Lung (tissue), 12 donors: ENCODE results near the gene ZNF319. TPM values are rescaled to one million over a fixed set of nuclear protein-coding genes. Genes with fewer than 3 reads are reported as not detected.

Experiments
- ATAC-seq: fragments of 200-7000 bp; cut with Tn5 transposase; one replicate; pipeline ENCODE4 v1.9.1; 2020; ENCODE audit warnings: moderate number of reproducible peaks; ENCODE audit not compliant: insufficient read depth, low FRiP score
- DNase-seq, 3 donors: peaks; one replicate each; pipeline ENCODE4 v3.0.0-alpha.2; 2013 to 2017
- H3K27ac ChIP-seq, 2 donors: one replicate each; pipeline ENCODE4 v1.5.1; 2013; ENCODE audit warnings: mild to moderate bottlenecking in 2 of 2, moderate library complexity in 2 of 2, control low read depth in 1 of 2, inconsistent platforms in 1 of 2, low read depth in 1 of 2, low read length in 1 of 2
- H3K27me3 ChIP-seq, 3 donors: one replicate each; pipeline ENCODE4 v1.5.1; 2013; ENCODE audit warnings: low read length in 2 of 3; ENCODE audit not compliant: control insufficient read depth in 3 of 3, insufficient read depth in 3 of 3
- H3K36me3 ChIP-seq, 4 donors: one replicate each; pipeline ENCODE4 v1.5.1; 2013; ENCODE audit warnings: low read length in 4 of 4, mild to moderate bottlenecking in 1 of 4, moderate library complexity in 1 of 4; ENCODE audit not compliant: control insufficient read depth in 4 of 4, insufficient read depth in 4 of 4
- H3K4me1 ChIP-seq, 5 donors: one replicate each; pipeline ENCODE4 v1.5.1; 2013; ENCODE audit warnings: low read length in 5 of 5, mild to moderate bottlenecking in 2 of 5, moderate library complexity in 1 of 5; ENCODE audit not compliant: control insufficient read depth in 5 of 5, insufficient read depth in 5 of 5
- H3K4me3 ChIP-seq: one replicate; pipeline ENCODE4 v1.5.1; 2013; ENCODE audit warnings: mild to moderate bottlenecking, control low read depth, moderate library complexity
- H3K9ac ChIP-seq, 2 donors: one replicate each; pipeline ENCODE4 v1.5.1; 2013; ENCODE audit warnings: low read length in 2 of 2, control low read depth in 1 of 2; ENCODE audit not compliant: insufficient read depth in 1 of 2
- H3K9me3 ChIP-seq, 4 donors: one replicate each; pipeline ENCODE4 v1.5.1; 2013; ENCODE audit warnings: low read length in 3 of 4, mild to moderate bottlenecking in 1 of 4, moderate library complexity in 1 of 4; ENCODE audit not compliant: control insufficient read depth in 4 of 4, insufficient read depth in 3 of 4
- CTCF ChIP-seq: IDR thresholded peaks from 2 replicates; pipeline ENCODE4 v1.5.1; 2012; ENCODE audit warnings: mild to moderate bottlenecking; ENCODE audit errors: control extremely low read depth, extremely low read depth
- WGBS, 2 donors: extraction: QIAGEN DNeasy Blood & Tissue Kit; methylation state at CpG; one replicate each; pipeline ENCODE4 v1.1.7; 2013; 5-methylcytosine and 5-hydroxymethylcytosine counted together
- polyA plus RNA-seq, 2 donors: library from polyadenylated mRNA; stranded (reverse); fragments of 200-250 nt; gene quantifications; one replicate each; pipeline ENCODE4 v1.2.1, GENCODE V29; 2013
- total RNA-seq, 2 donors: library from RNA; depleted of rRNA in 1 of 2; stranded (reverse); fragments of >200 nt in 1 of 2; gene quantifications; one replicate each; pipeline ENCODE4 v1.2.1, GENCODE V29; 2014 to 2021
- donor health status: control.
- donor health status: control.
- donor health status: Bipolar disorder and iron deficiency.
- donor health status: healthy.
- donor health status: DM: yes; HTN: yes; CAD: no.

Gene ZNF319
- total and polyA plus RNA-seq, 4 donors, result 6.0 to 15.3 (median 9.6) TPM

- H3K9ac ChIP-seq, result no peak overlapping the region
- no peaks in the 10 kb centered on the region for H3K9me3 ChIP-seq
- ATAC-seq (no peak), DNase-seq (peak; percentile 74 to 85 (median 82))
- H3K27me3 ChIP-seq, result no peaks in the 10 kb centered on the region
- H3K27ac ChIP-seq, result peak overlapping the region; percentile 23 to 62
- no peak overlapping the region for H3K4me3 ChIP-seq
- H3K36me3 ChIP-seq, result peaks cover 0 to 3% (median 0%) of the 10 kb centered on the region in 4 donors
- 39 to 72% methylated on average over 12 to 15 of the region's 15 CpGs for WGBS, 2 donors
- peaks cover 9 to 43% (median 36%) of the 10 kb centered on the region in 5 donors for H3K4me1 ChIP-seq
- TF ChIP-seq CTCF, result no peak
These were observed 32.3 kb upstream of the ZNF319 start for GRCh38 chr16:58032710-58033293.

GRCh38 chr16:58031016-58031800 is 30.7 kb upstream of the ZNF319 start:
- 44 to 48% methylated on average over 14 of the region's 14 CpGs for WGBS, 2 donors
- no peak for DNase-seq
- Histone ChIP-seq H3K9ac (no peak overlapping the region), H3K9me3 (no peaks in the 10 kb centered on the region), H3K4me1 (peaks cover 9 to 49% (median 43%) of the 10 kb centered on the region in 5 donors), H3K27me3 (no peaks in the 10 kb centered on the region), H3K36me3 (no peaks in the 10 kb centered on the region), H3K4me3 (no peak overlapping the region), H3K27ac (peak overlapping the region; percentile 68 to 77)
- TF ChIP-seq CTCF, result no peak
- ATAC-seq, result no peak

- 84 to 91% methylated on average over 11 of the region's 11 CpGs for WGBS, 2 donors
- H3K9me3 ChIP-seq, result no peaks in the 10 kb centered on the region
- H3K4me3 ChIP-seq, result no peak overlapping the region
- DNase-seq (no peak), ATAC-seq (no peak)
- H3K9ac ChIP-seq, result no peak overlapping the region
- H3K27me3 ChIP-seq, result no peaks in the 10 kb centered on the region
- TF ChIP-seq CTCF, result no peak
- H3K36me3 ChIP-seq, result no peaks in the 10 kb centered on the region
- H3K27ac ChIP-seq, result peak overlapping the region in 1 of 2 donors; percentile 76
- H3K4me1 ChIP-seq, result peaks cover 9 to 49% (median 38%) of the 10 kb centered on the region in 5 donors
These were observed 29.8 kb upstream of the ZNF319 start for GRCh38 chr16:58030136-58030840.
